ENCODE measurements around the gene TEDDM1. TPM values are rescaled to one million over a fixed set of nuclear protein-coding genes. Genes with fewer than 3 reads are reported as not detected.

TEDDM1 gene
- total RNA-seq, 2 donors from 2014 or later, result not detected

GRCh38 chr1:182367926-182368325, 32.5 kb downstream of the TEDDM1 start:
- DNase-seq (ENCODE audit: low spot score in 2 of 2) (no peak), ATAC-seq (no peak)
- Mint-ChIP-seq H3K36me3 (no peaks in the 10 kb centered on the region), H3K9me3 (peaks cover 0 to 5% of the 10 kb centered on the region in 2 donors), H3K27ac (no peak overlapping the region)

GRCh38 chr1:182366596-182366995, 33.9 kb downstream of the TEDDM1 start:
- DNase-seq (ENCODE audit: low spot score in 2 of 2) (no peak), ATAC-seq (no peak)
- Mint-ChIP-seq H3K27ac (no peak overlapping the region), H3K36me3 (no peaks in the 10 kb centered on the region), H3K9me3 (peaks cover 0 to 5% of the 10 kb centered on the region in 2 donors)

- H3K27ac Mint-ChIP-seq, result no peak overlapping the region
- ATAC-seq, result no peak
- H3K36me3 Mint-ChIP-seq, result no peaks in the 10 kb centered on the region
Measured at GRCh38 chr1:182359645-182360044, 40.8 kb downstream of the TEDDM1 start.

GRCh38 chr1:182357913-182358312, 42.6 kb downstream of the TEDDM1 start:
- DNase-seq (ENCODE audit: low spot score in 2 of 2) (no peak), ATAC-seq (no peak)
- Mint-ChIP-seq H3K27ac (peak overlapping the region in 1 of 2 donors; percentile 85), H3K9me3 (no peaks in the 10 kb centered on the region), H3K36me3 (no peaks in the 10 kb centered on the region)

More at GRCh38 chr1:182359645-182360044, 40.8 kb downstream of the TEDDM1 start:
- no peak for DNase-seq (ENCODE audit: low spot score in 2 of 2)
- H3K9me3 Mint-ChIP-seq, result no peaks in the 10 kb centered on the region

- DNase-seq (ENCODE audit: low spot score in 2 of 2) (no peak), ATAC-seq (no peak)
- Mint-ChIP-seq H3K36me3 (no peaks in the 10 kb centered on the region), H3K27ac (no peak overlapping the region), H3K9me3 (no peaks in the 10 kb centered on the region)
Measured at GRCh38 chr1:182357171-182357570, 43.3 kb downstream of the TEDDM1 start.

- Mint-ChIP-seq H3K27ac (no peak overlapping the region), H3K9me3 (no peaks in the 10 kb centered on the region), H3K36me3 (no peaks in the 10 kb centered on the region)
- no peak for ATAC-seq
- no peak for DNase-seq (ENCODE audit: low spot score in 2 of 2)
Measured at GRCh38 chr1:182355723-182356098, 44.8 kb downstream of the TEDDM1 start.

GRCh38 chr1:182351790-182352364, 48.6 kb downstream of the TEDDM1 start:
- Mint-ChIP-seq H3K27ac (no peak overlapping the region), H3K36me3 (no peaks in the 10 kb centered on the region), H3K9me3 (no peaks in the 10 kb centered on the region)
- no peak for DNase-seq (ENCODE audit: low spot score in 2 of 2)
- no peak for ATAC-seq

- DNase-seq (ENCODE audit: low spot score in 2 of 2), result no peak
- H3K9me3 Mint-ChIP-seq, result no peaks in the 10 kb centered on the region
- ATAC-seq, result no peak
- H3K36me3 Mint-ChIP-seq, result no peaks in the 10 kb centered on the region
- H3K27ac Mint-ChIP-seq, result no peak overlapping the region
Measured at GRCh38 chr1:182350839-182351238, 49.6 kb downstream of the TEDDM1 start.

- ATAC-seq (no peak), DNase-seq (ENCODE audit: low spot score in 2 of 2) (no peak)
- Mint-ChIP-seq H3K27ac (no peak overlapping the region), H3K9me3 (no peaks in the 10 kb centered on the region), H3K36me3 (no peaks in the 10 kb centered on the region)
Measured at GRCh38 chr1:182348961-182349747, 51.3 kb downstream of the TEDDM1 start.

Other genes with a start within 250 kb of the TEDDM1 start
- gene GLUL, start 8.9 kb downstream of the TEDDM1 start, total RNA-seq, result 100 to 1,000 TPM; 106 to 201 TPM
- gene RGSL1, start 49.5 kb upstream of the TEDDM1 start, total RNA-seq, result not detected
- gene RNASEL, start 188.6 kb upstream of the TEDDM1 start, total RNA-seq, result 1 to 10 TPM; 3.6 to 5.2 TPM
- 10 to 100 TPM; 36.0 to 64.5 TPM for gene RGS16, start 203.7 kb upstream of the TEDDM1 start, total RNA-seq